DMS153 (cell line): Measurements from ENCODE around the gene HAS3.
"Not testable (repeated sequence)": the region's sequence is repeated elsewhere in the genome, so short reads cannot be mapped to it uniquely, and the experiment has no call there.

Experiments
- DNase-seq: peaks from one replicate; lab custom pipeline; 2025; lab: John Stamatoyannopoulos, UW

HAS3 gene, protein sequence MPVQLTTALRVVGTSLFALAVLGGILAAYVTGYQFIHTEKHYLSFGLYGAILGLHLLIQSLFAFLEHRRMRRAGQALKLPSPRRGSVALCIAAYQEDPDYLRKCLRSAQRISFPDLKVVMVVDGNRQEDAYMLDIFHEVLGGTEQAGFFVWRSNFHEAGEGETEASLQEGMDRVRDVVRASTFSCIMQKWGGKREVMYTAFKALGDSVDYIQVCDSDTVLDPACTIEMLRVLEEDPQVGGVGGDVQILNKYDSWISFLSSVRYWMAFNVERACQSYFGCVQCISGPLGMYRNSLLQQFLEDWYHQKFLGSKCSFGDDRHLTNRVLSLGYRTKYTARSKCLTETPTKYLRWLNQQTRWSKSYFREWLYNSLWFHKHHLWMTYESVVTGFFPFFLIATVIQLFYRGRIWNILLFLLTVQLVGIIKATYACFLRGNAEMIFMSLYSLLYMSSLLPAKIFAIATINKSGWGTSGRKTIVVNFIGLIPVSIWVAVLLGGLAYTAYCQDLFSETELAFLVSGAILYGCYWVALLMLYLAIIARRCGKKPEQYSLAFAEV

DNA sequence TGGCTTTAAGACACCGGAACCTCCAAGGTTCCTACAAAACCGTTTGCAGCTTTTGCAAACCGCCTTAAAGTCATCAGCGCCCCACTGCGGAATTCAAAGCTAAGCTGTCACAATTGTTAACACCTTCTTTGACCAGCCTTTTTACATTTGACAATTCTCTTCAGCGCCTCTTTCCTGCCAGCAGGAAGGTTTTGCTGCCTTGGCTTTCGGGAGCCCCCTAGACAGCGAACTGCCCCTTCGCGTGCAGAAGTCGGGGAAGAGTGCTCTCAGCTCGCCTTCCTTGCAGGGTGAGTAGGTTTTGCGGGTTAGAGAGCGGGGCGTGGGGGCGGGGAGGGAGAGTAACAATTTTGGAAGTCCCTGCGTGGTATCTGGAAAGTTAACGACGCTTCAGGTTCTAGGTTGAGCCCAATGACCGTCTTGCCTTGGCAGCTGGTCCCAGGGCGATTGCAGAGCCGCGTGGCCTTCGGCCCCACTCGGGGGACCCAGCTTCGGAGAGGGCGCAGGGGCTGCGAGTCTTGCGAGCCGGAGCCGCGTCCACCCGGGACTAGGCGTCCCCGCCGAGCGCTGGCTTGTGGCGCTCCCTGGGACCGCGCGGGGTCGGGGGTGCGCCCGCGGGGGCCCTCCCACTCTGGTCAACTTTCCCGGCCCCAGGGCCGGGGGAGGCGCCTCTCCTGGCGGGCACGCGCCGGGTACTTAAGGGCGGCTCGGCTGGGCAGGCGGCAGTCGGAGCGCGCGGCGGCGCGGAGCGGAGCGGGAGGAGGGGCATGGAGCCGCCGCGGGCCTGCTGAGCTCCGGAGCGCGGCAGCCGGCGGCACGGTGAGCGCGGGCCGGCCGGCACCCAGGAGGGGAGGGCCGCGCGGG, at the start of gene HAS3:
HAS3 (plus strand) TSS at position 153 of the 861 bp plus-strand sequence. CDS start 3,743 bp downstream, outside the sequence.
- DNase-seq = peak; percentile 57

DNA sequence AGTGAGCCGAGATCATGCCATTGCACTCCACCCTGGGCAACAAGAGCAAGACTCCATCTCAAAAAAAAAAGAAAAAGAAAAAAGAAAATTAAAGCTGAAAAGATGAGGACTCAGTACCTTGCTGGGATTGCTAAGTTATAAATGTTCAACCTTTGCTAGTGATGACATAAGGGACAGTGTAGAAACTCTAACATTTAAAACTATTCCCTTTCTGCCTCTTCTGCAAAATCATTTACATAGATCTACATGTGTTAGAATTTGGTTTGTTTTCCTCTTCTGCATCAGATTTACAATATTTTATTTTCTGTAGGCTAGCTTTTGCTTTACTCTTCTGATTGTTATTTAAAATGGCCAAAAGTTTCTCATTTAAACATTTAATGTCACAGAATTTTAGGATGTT, 49.5 kb upstream of the HAS3 start:
- DNase-seq = no peak

DNA sequence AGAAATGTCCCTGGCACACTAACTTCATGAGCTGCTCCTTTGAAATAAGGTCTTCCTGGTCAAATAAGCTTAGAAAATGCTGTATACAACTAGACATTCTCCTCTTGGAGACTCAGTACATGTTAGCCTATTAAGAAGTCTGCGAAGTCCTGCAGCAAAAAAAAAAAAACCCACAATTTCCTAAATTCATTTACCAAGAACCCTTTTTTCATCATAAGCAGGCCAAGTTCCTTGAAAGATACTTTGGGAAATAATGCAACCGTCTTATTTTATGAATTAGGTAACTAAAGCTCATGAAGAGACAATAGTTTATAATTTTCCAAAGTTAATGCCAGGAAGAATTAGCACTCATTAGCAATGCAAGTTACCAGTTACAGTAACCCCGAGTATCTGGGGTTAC, 49.0 kb upstream of the HAS3 start:
- no peak for DNase-seq

DNA sequence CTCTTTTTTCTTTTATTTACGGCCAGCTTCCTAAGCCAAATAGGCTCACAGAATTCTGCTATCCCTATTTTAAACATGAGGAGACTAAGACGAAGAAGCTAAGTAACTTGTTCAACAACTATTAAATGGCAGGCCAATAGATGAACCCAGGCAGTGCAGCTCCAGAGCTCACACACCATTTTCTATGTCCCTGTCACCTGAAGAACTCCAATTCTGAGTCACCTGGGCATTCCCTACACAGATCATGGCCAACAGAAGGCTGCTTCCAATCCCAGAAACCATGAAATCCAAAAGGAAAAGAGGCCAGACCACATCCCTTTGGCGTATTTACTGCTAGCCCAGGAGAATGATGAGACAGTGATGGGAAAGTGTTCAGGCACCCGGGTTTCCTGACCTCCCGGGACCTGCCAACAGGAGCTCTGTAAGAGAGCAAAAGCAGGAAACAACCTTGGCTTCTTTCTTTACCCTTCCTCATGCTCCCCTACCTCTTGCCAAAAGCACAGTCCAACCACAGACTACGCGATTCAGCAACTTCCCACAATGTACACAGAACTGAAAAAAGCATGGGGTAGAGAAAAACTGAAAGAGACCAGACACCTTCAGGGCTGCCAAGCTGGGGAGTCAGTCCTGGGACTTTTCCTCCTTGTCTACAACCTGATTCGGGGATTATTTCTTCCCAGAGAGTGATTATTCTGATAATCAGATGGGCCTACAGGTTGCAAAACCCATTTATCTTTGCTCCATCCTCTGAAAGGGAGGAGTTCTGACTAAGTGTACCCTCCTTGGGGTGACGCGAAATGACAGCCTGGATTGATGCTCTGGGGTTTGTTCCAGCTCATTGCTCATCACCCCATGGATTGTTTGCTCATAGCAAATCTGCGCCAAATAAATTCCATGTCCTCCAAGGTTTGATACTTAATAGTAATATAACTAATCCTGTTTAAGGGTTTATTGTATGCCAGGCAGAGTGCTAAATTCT, 47.8 kb upstream of the HAS3 start:
- DNase-seq = no peak

DNA sequence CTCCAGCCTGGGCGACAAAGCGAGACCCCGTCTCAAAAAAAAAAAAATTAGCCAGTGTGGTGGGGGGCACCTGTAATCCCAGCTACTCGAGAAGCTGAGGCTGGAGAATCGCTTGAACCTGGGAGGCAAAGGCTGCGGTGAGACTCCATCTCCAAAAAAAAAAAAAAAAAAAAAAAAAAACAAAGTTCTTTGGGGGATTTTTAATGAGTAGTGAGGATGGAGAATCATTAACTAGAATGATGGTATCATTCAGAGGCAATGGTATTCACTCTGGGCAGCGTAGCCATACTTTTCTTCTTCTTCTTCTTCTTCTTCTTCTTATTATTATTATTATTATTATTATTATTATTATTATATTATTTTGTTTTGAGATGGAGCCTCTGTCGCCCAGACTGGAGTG, 42.0 kb upstream of the HAS3 start:
- DNase-seq = not testable (repeated sequence)

DNA sequence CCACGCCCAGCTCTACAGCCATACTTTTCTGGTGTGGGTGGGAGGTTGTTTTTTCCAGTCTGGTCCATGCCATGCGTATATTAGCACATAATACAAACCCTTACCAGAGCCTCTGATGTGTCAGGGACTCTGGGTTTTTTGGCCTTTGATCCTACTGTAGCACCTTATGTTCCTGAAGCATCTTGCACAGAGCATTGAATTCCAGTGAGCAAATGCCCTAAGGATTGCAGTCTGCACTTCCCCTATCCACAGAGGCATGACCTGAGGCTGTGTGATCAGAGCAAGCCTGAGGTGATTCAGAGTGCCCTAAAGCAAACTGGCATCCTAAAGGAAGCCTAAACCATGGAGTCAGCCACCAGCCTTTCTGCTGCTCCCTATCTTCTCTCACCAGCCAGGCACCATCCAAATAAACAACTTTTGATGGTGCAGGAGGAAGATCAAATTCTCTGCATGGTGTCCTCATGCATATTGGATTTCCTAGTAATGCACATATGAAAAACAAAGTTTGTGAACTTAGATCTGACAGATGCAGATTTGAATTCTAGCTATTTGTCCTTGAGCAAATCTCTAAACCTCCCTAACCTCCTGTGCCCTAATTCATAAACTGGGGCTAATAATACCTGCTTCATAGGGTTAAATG, 41.2 kb upstream of the HAS3 start:
- DNase-seq = no peak

DNA sequence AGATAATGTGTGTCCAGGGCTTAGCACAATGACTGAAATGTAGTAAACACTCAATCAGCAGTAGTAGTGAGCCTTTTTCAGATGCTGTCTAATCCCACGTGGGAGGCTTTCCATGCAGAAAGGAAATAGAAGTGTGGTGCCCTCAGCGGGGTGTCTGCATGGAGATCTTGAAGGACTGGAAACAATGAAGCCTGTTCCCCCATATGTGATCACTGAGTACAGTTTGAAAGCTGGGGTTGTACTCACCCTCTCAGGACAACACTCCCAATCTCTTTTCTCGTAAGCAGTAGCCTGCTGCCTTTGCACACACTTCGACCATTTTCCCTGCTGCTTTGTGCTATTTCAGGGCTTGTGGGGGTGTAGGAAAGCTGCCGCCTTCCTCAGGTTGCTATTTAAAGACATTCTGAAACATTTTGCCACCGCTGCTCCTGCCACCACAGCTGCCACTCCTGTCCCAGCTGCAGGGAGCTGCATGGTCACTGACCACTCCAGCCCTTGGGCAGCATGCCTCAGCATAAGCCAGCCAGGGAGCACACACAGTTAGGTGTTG, 40.6 kb upstream of the HAS3 start:
- DNase-seq = no peak

DNA sequence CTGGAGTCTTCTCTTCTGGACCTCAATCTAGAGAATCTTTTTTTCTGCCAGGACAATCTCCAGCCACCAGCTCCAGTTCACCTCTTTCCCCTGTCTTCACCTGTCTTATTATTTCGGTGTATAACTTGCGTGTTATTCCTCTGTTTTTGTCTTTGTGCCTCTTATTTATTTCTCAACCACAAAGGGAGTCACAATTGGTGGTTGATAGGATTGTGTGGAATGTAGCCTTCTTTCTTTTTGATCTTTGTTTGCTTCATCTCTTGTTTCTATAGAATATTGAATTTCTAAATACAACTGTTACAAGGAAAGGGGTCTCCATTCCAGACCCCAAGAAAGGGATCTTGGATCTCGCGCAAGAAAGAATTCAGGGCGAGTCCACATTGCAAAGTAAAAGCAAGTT, 35.9 kb upstream of the HAS3 start:
- no peak for DNase-seq

DNA sequence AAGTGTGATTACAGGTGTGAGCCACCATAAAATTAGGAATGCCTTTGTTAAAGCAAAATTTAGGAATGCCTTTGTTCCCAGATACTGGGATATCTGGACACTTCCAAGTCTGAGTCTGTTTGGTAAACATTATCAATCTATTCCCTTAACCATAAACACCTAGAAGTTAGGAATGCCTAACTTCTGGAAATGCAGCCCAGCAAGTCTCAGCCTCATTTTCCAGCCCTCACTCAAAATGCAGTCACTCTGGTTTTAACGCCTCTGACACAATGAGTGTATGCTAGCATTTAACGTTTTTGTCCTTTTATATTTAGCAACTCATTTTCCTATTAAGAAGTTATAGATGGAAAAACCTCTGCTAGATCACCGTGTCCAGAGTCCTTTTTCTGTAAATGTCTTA, 34.4 kb upstream of the HAS3 start:
- DNase-seq = no peak

DNA sequence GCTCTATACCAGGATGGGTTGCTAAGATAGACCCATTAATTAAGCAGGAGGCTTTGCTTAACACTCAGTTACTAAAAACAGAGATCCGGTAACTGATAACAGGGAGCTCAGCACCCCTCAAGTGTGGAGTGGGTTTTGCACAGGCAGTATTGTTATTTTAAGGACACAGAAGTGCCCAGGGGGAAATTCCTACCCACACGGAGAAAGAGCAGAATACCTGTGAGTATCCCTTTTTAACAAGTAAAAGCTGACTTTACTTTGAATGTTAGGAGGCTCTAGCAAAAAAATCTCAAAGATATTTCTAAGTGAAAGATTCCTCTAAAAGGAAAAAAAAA, 32.8 kb upstream of the HAS3 start:
- no peak for DNase-seq

DNA sequence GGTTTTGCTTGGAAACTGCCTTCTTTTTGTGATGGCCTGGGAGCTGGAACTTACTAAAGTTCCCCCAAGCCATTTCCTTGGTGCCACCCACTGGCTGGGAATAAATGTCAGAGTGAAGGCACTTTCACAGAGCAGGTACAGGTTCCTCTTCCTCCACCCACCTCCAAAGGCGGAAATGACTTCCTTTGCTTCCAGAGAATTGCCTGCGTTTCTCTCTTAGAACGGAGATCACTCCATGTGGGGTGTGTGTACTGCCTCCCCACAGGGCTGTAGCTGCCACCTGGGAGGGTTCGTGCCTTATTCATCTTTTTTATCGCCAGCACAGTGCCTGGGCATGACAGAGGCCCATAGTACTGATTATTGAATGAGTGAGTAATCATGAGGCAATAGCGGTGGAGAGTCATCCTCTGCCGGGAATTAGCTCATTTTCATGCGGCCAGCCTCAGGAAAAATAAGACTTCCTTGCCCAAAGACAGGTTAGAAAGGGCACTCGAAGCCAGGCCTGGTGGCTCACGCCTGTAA, 32.2 kb upstream of the HAS3 start:
- peak; percentile 47 for DNase-seq

DNA sequence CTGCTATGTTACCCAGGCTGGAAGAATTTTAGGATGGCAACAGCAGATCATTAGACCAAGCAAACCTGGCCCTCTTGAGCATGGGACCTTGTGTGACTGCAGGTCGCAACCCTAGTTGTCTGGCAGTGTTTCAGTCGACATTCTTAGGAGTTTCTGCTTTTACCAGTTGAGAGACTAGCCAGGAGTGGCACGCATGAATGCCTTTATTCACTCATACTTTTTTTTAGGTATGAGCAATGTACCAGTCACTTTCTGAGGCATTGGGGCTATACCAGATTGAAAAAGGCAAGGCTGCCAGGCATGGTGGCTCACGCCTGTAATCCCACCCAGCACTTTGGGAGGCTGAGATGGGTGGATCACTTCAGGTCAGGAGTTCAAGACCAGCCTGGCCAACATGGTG, 28.2 kb upstream of the HAS3 start:
- DNase-seq = no peak

DNA sequence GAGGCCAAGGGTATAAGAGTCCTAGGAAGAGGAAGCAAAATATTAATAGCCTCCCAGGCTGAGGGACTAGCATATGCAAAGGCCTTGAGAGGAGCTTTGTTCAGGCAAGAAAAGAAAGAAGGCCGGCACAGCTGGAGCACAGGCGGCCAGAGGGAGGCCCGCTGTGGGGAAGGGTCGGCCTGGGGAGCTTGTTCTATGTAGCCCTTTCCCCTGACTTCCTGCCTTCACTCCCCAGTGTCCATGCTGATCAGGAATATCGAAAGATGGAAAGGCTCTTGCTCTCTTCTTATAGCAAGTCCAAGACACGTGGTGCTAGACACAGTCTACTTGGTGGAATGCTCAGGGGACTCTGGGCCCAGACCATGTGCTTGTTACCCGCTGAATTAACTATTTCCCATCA, 27.4 kb upstream of the HAS3 start:
- DNase-seq = no peak

DNA sequence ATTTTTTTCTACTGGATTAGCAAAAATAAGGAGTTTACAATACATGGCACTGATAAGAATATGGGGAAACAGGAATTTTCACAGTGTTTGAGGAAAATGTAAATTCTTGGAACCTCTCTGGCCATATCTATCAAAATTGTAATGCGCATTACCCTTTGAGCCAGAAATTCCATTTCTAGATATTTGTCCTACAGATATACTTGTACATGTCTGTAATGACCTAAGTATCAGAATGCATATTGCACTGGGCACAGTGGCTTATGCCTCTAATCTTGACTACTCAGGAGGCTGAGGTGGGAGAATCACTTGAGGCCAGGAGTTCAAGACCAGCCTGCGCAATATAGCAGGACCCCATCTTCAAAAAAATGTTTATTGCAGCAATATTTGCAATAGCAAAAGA, 25.8 kb upstream of the HAS3 start:
- DNase-seq = no peak

DNA sequence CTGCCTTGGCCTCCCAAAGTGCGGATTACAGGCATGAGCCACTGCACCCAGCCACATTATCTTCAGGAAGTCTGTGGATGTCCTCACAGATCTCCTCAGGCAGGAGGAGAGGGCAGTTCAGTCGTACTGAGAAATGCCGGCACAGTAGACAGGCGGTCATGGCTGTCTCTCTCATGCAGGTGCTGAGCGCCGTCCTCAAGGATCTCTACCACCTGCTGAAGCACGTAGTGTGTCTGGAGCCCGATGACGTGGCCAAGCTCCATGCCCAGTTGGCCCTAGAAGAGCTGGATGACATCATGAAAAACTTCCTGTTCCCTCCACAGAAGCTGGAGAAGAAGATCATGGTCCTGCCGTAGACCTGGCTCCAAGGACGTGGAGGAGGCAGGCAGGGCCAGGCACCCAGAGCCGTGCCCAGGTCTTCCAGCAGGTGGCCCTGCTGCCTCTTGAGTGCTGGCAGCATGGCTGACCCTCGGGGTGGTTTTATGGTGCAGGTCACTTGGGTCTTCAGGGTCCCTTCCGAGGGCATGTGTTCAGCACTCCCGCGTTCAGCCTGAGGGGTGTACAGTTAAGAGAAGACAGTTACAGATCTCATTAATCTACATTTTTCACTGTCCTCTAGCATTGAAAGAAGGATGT, 22.0 kb upstream of the HAS3 start:
- no peak for DNase-seq

DNA sequence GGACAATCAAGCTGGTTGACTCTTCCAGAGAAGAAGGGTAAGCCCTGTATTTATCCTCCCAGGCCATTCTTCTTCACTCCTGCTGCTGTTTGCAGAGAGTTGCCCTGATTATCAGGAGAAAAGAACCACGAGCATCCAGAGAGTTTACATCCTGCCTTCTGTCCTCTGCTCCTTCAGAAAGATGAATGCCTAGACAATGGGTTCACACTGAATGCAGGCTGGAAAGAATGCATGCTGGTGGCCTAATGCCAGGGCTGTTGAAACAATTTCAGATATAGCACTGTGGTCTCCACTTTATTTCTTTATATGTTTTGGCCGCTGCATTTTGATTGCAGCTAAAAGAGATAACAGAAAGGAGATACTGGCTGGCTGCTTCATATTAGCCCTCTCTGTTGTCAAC, 21.2 kb upstream of the HAS3 start:
- no peak for DNase-seq

DNA sequence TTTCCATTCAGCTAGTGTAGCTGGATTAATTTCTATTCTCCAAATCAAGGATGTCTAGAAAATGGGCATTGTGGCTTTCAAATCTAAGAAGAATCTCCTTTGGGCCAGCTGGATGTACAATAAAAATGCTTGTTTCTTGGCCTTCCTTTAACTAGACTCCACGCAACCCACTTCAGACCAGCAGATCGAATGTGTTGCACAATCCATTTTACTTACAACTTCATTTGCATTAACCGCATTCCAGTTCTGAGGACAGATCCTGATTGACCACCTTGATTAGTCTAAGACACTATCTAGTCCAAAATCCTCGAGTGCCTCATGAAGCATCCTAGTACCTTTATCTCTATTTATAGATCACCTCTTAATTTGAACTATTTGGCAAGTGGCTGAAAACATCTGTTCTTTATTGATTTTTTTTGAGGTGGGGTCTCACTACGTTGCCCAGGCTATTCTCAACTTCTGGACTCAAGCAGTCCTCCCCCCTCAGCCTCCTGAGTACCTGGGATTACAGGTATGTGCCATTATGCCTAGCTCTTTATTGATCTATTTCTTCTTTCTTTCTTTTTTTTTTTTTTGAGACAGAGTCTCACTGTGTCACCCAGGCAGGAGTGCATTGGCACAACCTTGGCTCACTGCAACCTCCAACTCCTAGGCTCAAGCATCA, 20.3 kb upstream of the HAS3 start:
- DNase-seq = no peak

DNA sequence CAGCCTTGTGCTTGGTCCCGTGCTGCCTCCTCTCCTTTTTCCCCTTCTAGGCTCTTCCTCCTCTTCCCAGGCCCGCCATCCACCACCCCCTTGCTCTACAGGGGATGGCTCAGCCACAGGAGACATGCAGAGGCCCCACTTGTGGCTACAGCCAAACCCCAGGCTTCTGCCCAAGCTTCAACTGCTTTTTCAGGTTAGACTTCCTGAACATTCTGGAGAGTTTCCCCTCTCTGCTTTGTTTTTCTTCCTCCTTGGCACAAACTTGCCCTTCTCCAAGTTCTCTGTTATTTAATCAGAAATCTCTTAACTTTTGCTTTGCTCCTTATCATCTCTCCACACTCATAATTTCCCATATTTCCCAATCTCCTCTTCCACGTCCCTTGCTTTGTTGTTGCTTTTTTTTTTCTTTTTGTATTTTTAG, 18.3 kb upstream of the HAS3 start:
- no peak for DNase-seq

DNA sequence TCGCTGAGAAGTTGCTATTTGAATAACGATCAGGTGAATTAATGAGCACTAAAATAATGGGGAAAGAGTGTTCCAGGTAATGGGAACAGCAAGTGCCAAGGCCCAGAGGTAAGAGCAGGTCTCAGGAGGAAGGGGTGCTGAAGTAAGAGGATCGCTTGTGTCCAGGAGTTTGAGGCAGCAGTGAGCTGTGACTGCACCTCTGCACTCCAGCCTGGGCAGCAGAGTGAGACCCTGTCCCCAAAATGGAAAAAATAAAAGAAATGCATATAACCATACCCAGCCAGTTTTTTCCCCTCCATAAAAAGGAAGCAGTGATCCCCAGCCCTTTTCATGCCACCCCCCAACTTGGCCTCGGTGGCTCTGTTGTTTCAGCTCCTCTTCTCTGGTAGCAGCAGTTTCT, 16.8 kb upstream of the HAS3 start:
- no peak for DNase-seq
